GM18499 (cell line): Measurements from ENCODE around the gene HADH.

Source experiments
- ATAC-seq: cut with Tn5 transposase; IDR thresholded peaks from one replicate; pipeline ENCODE4 v1.9.1; 2021; ENCODE audit warnings: moderate number of reproducible peaks; ENCODE audit not compliant: insufficient read depth, unreplicated experiment

The HADH gene

DNA sequence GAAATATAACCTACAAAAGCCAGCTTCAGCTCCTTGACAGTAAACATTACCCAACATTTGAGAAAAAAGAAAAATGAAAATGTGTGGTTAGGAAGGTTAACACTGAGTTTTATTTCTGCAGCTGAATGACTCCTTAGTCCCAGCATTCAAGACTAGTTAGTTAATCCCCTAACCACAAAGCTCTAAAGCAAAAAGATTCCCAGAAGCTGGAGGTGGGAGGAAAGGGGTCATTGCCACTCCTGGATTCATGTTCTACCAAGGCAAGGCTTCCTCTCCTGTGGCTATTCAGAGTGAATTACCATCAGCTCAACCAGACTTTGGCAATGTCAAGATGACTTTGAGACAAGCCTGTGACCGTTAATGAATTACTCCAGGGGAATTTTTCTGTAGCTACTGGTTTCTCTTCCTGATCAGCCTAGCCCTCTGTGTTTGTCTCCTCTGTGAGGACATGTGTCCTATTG lies 63.6 kb downstream of the HADH start:
- ATAC-seq, result peak; percentile 73

DNA sequence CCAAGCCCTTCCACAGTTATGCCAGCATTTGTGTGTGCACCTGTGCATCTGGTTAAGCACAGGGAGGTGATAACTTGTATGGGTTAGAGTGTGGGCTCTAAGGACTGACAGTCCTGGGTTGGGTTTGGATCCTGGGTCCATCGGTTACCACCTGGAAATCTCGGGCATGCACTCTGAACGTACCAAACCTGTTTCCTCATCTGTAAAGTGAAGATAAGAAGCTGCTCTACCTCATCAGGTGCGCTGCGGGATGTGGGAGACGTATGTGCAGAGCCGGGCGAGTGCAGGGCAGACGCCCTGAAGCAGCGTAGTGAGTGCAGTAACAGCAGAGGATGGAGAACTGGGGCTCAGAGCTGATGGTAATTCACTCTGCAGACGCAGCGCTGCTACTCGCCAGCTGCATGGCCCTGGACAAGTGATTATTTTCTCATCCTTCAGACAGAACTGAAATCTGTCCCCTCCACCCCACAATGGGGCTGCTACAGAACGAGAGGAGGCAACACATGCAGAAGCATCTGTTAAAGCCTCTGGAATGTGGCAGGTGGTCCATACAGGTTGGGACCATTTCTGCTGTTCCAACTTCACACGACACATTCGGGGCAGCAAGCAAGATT lies 64.4 kb downstream of the HADH start:
- ATAC-seq, result no peak

GRCh38 chr4:108055787-108056186 lies 66.1 kb downstream of the HADH start:
- ATAC-seq, result no peak

- no peak for ATAC-seq
Measured at GRCh38 chr4:108056418-108056817, 66.7 kb downstream of the HADH start.

GRCh38 chr4:108058685-108059440 lies 69.2 kb downstream of the HADH start:
- no peak for ATAC-seq

DNA sequence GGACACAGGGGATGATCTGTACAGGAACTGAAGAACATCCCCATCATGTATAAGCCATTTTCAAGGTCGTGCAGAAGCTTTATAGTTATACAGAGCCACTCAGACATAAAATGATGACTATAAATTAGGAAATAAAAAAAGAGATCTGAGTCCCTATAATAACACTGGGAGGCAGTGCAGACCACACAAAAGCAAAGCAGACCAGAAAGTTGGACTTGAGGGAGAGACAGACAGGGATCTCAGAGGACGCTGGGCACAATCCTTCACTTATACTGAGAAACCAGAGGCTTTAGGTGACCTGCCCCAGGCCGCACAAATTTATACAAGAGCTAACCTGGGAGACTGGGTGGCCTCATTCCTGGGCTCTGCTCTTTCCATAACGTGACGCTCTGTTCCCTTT lies 70.5 kb downstream of the HADH start:
- no peak for ATAC-seq

DNA sequence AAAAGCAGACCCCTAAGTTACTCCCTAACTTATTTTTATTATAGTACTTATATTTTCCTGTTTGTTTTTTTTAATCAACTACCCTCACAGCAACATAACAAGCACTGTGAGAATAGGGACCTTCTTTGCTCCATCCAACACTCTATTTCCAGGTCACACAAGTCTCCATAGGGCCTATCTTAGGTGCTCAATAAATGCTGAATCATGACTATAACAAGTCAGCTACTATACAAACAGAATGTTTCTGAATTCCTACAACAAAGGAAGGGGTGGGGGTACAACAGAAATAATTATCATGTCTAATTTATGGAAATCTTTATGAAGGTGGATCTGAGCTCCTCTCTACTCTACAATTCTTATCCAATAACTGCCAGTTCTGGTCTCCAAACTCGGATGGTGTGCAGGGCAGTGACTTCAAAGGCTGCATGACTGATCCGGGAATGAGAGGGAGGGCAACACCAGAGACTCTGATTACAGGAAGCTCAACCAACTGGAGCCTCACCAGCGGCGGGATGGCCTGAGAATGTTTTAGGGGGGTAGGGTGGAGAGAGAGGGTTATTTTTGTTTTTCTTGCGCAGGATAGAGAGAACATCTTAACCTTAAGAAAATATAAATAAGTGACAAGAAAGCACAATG lies 71.1 kb downstream of the HADH start:
- no peak for ATAC-seq

- ATAC-seq, result no peak
Measured at GRCh38 chr4:108068442-108068841, 78.8 kb downstream of the HADH start.

GRCh38 chr4:108070775-108071174 lies 81.1 kb downstream of the HADH start:
- no peak for ATAC-seq

DNA sequence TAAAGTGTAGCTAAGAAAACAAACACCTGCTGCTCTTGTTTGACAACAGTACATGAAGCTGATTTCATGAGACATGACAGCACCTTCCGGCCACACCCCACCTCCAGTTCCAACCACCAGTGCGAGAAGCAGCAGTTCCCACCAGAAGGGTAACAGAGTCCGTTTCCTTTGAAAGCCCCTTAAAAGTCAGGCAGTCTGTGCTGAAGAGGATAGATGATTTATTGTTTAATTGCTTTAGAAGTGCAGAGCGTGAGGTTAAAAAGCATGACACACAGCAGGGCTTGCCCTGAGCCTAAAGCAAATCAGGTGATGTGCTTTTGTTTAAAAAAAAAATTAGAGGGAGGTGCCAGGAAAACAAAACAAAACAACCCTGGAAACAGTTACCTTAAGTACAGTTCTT lies 82.6 kb downstream of the HADH start:
- no peak for ATAC-seq

DNA sequence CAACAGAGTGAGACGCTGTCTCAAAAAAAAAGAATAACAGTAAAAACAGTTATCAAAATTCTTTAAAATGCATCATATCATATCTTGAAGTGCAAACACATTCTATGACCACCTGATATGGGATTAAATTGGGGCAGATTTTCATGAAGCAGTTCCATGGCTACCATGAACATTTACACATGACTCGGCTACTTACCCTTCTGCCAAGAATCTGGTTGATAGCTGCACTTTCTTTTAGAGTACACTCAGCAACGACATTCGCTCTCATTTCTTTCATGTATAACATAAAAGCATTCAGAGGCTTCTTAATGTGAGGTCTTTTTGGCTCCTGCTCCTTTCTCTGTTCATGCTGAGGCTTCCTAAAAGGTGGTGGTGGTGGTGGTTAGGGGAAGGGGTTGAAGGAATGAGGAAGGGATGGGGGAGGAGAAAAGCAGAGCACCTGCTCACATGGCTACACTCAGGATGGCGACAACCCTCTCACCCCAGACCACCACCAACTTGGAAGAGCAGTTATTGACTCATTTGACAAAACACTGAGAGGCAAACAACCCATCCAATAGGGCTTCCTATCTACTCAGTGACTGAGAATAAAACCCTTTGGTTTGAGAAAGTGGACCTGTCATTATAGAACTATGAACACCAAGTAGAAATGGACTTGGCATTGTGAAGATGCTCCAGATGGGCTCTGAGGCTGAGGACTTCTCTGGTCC lies 88.5 kb downstream of the HADH start:
- ATAC-seq, result no peak

- no peak for ATAC-seq
Measured at GRCh38 chr4:108080747-108081146, 91.1 kb downstream of the HADH start.

DNA sequence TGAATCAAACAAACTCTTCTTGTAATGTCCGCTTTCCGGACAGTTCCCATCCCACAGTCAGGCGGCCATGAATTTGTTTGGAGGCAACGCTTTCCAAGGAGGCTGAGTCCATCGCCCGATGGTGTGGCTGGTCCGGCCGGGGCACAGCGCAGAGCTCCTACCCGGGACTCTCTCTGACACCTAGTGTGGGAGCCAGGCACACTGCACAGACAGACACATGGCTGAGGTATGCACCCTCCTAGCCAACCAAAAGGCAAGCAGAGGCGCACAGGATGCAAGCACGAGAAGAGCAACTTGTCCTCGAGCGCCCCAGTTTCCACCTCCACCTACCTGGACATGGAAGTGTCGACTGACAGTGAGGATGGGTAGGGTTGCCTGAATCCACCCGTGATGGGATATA lies 91.6 kb downstream of the HADH start:
- no peak for ATAC-seq
